ENCODE results near the gene PRAMEF20. TPM values are rescaled to one million over a fixed set of nuclear protein-coding genes. Genes with fewer than 3 reads are reported as not detected.
"Not testable (repeated sequence)": the region's sequence is repeated elsewhere in the genome, so short reads cannot be mapped to it uniquely, and the experiment has no call there.

Gene PRAMEF20
- total RNA-seq, 4 donors from 2014 or later: not detected

GRCh38 chr1:13407811-13408210 lies 2.4 kb upstream of the PRAMEF20 start:
- Histone ChIP-seq H3K4me1 (no peaks in the 10 kb centered on the region), H3K36me3 (no peaks in the 10 kb centered on the region), H3K4me3 (no peak overlapping the region), H3K9me3 (peaks cover 0 to 15% (median 0%) of the 10 kb centered on the region in 3 donors), H3K27me3 (peaks cover 10% of the 10 kb centered on the region), H3K27ac (no peak overlapping the region)
- TF ChIP-seq CTCF (IDR thresholded peaks at IDR 0.05) (no peak), EP300 (IDR thresholded peaks at IDR 0.05) (no peak), POLR2A (IDR thresholded peaks at IDR 0.05) (no peak), POLR2AphosphoS5 (IDR thresholded peaks at IDR 0.05) (no peak)
- WGBS, 2 donors (ENCODE audit: low coverage in 1 of 2): 62 to 64% methylated on average over 2 to 4 of the region's 4 CpGs
- ATAC-seq: no peak

DNA sequence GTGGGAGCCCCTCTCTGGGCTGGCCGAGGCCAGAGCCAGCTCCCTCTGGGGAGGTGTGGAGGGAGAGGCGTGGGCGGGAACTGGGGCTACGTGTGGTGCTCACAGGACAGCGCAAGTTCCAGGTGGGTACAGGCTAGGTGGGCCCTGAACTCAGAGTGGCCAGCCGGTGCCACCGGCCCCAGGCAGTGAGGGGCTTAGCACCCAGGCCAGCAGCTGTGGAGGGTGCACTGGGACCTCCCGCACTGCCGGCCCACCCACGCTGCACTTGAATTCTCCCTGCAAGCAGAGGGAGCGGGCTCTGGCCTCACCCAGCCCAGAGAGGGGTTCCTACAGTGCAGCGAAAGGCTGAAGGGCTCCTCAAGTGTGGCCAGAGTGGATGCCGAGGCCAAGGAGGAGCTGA lies 20.2 kb downstream of the PRAMEF20 start:
- 40% methylated on average over 1 of the region's 13 CpGs; no CpG with 5 or more reads in 1 of the 2 donors for WGBS, 2 donors (ENCODE audit: low coverage in 1 of 2)
- ATAC-seq: no peak

DNA sequence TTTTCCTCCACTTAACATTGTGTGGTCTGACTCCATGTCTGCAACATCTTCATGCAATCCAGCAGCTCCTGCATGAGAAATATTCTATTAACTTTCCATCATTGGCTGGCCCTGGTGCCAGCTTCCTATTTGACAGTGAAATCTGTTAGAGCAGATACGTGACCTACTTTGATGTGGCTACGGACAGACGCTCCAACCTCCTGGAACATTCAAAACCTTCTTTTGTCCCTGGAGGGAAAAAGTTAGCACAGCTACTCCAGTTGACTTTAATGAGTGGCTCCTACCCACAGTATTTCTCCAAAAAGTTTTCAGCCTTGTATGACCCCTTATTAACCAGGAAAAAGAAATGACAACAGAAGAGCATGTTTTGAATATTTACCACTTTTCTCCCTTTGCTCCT lies 22.0 kb downstream of the PRAMEF20 start:
- no peak overlapping the region for H3K4me3 ChIP-seq
- 36% methylated on average over 3 of the region's 3 CpGs; no CpG with 5 or more reads in 1 of the 2 donors for WGBS, 2 donors (ENCODE audit: low coverage in 1 of 2)
- TF ChIP-seq POLR2A (IDR thresholded peaks at IDR 0.05) (no peak), POLR2AphosphoS5 (IDR thresholded peaks at IDR 0.05) (no peak), CTCF (IDR thresholded peaks at IDR 0.05) (no peak), EP300 (IDR thresholded peaks at IDR 0.05) (no peak)
- no peaks in the 10 kb centered on the region for H3K36me3 ChIP-seq
- ATAC-seq: no peak
- peaks cover 0 to 10% (median 0%) of the 10 kb centered on the region in 3 donors for H3K9me3 ChIP-seq
- no peaks in the 10 kb centered on the region for H3K4me1 ChIP-seq
- peaks cover 62% of the 10 kb centered on the region for H3K27me3 ChIP-seq
- no peak overlapping the region for H3K27ac ChIP-seq

More for the DNA sequence above, 20.2 kb downstream of the PRAMEF20 start:
- Histone ChIP-seq H3K9me3 (peaks cover 0 to 10% (median 0%) of the 10 kb centered on the region in 3 donors), H3K27me3 (peaks cover 60% of the 10 kb centered on the region), H3K27ac (no peak overlapping the region), H3K4me1 (no peaks in the 10 kb centered on the region), H3K36me3 (no peaks in the 10 kb centered on the region), H3K4me3 (no peak overlapping the region)
- TF ChIP-seq EP300 (IDR thresholded peaks at IDR 0.05) (no peak), POLR2A (IDR thresholded peaks at IDR 0.05) (no peak), CTCF (IDR thresholded peaks at IDR 0.05) (no peak), POLR2AphosphoS5 (IDR thresholded peaks at IDR 0.05) (no peak)

DNA sequence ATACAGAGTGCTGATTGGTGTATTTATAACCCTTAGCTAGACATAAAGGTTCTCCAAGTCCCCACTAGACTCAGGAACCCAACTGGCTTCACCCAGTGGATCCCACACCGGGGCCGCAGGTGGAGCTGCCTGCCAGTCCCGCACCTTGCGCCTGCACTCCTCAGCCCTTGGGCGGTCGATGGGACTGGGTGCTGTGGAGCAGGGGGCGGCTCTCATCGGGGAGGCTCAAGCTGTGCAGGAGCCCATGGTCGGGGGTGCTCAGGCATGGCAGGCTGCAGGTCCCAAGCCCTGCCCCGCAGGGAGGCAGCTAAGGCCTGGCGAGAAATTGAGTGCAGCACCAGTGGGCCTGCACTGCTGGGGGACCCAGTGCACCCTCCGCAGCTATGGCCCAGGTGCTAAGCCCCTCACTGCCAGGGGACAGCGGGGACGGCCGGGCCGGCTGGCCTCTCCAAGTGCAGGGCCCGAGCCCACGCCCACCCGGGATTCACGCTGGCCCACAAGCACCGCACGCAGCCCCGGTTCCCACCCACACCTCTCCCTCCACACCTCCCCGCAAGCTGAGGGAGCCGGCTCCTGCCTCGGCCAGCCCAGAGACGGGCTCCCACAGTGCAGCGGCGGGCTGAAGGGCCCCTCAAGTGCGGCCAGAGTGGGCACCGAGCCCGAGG lies 23.6 kb downstream of the PRAMEF20 start:
- H3K27ac ChIP-seq, H3K4me1 ChIP-seq, H3K4me3 ChIP-seq, H3K36me3 ChIP-seq, ATAC-seq, H3K9me3 ChIP-seq: not testable (repeated sequence)
- 92% methylated on average over 4 of the region's 32 CpGs; no CpG with 5 or more reads in 1 of the 2 donors for WGBS, 2 donors (ENCODE audit: low coverage in 1 of 2)
- peaks cover 46% of the 10 kb centered on the region for H3K27me3 ChIP-seq

GRCh38 chr1:13435458-13435857 lies 25.2 kb downstream of the PRAMEF20 start:
- peaks cover 0 to 3% (median 0%) of the 10 kb centered on the region in 3 donors for H3K9me3 ChIP-seq
- H3K4me1 ChIP-seq: no peaks in the 10 kb centered on the region
- no peak for ATAC-seq
- peaks cover 44% of the 10 kb centered on the region for H3K27me3 ChIP-seq
- H3K36me3 ChIP-seq: no peaks in the 10 kb centered on the region
- 67 to 100% methylated on average over 2 to 3 of the region's 3 CpGs for WGBS, 2 donors (ENCODE audit: low coverage in 1 of 2)
- no peak overlapping the region for H3K27ac ChIP-seq
- TF ChIP-seq CTCF (IDR thresholded peaks at IDR 0.05) (no peak), POLR2AphosphoS5 (IDR thresholded peaks at IDR 0.05) (no peak), EP300 (IDR thresholded peaks at IDR 0.05) (no peak), POLR2A (IDR thresholded peaks at IDR 0.05) (no peak)
- H3K4me3 ChIP-seq: no peak overlapping the region

GRCh38 chr1:13439104-13439783 lies 29.0 kb downstream of the PRAMEF20 start:
- not testable (repeated sequence) for H3K9me3 ChIP-seq, H3K27ac ChIP-seq, ATAC-seq, H3K36me3 ChIP-seq, H3K4me3 ChIP-seq, H3K4me1 ChIP-seq
- no CpG with 5 or more reads among the region's 49 CpGs for WGBS, 2 donors (ENCODE audit: low coverage in 1 of 2)
- peaks cover 20% of the 10 kb centered on the region for H3K27me3 ChIP-seq

All from gastroesophageal sphincter (tissue), 4 donors.